Measurements from ENCODE around the gene MRPL10.

DNA sequence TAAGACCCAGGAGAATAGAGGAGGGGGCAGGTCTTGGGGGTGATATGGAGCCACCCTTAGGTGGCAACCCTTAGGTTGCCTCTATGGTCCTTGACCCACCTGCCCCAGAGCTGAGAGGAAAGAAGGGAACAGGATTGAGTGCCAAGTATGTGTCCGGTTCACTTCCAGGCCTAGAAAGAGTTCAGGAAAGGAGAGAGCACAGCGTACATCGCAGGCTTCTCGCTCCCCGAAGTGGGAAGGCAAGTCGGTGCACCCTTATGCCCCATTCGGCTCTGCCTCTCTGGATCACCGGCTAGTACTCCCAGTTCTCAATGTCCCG lies 19.0 kb upstream of the MRPL10 start:
- TF ChIP-seq, protein P1, sequence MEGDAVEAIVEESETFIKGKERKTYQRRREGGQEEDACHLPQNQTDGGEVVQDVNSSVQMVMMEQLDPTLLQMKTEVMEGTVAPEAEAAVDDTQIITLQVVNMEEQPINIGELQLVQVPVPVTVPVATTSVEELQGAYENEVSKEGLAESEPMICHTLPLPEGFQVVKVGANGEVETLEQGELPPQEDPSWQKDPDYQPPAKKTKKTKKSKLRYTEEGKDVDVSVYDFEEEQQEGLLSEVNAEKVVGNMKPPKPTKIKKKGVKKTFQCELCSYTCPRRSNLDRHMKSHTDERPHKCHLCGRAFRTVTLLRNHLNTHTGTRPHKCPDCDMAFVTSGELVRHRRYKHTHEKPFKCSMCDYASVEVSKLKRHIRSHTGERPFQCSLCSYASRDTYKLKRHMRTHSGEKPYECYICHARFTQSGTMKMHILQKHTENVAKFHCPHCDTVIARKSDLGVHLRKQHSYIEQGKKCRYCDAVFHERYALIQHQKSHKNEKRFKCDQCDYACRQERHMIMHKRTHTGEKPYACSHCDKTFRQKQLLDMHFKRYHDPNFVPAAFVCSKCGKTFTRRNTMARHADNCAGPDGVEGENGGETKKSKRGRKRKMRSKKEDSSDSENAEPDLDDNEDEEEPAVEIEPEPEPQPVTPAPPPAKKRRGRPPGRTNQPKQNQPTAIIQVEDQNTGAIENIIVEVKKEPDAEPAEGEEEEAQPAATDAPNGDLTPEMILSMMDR (tag by site-specific recombination; IDR thresholded peaks at IDR 0.05), result no peak
- TF ChIP-seq BCL11A (tag by site-specific recombination; IDR thresholded peaks at IDR 0.05; ENCODE audit: low read depth) (no peak), ZNF19 (tag by site-specific recombination; IDR thresholded peaks at IDR 0.05; ENCODE audit: low read depth) (no peak), ZNF624 (tag by site-specific recombination; IDR thresholded peaks at IDR 0.05) (no peak)
- TF ChIP-seq, protein P2, sequence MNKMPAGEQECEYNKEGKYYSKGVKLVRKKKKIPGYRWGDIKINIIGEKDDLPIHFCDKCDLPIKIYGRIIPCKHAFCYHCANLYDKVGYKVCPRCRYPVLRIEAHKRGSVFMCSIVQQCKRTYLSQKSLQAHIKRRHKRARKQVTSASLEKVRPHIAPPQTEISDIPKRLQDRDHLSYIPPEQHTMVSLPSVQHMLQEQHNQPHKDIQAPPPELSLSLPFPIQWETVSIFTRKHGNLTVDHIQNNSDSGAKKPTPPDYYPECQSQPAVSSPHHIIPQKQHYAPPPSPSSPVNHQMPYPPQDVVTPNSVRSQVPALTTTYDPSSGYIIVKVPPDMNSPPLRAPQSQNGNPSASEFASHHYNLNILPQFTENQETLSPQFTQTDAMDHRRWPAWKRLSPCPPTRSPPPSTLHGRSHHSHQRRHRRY (tag by site-specific recombination; IDR thresholded peaks at IDR 0.05), result no peak
- TF ChIP-seq, protein P3, sequence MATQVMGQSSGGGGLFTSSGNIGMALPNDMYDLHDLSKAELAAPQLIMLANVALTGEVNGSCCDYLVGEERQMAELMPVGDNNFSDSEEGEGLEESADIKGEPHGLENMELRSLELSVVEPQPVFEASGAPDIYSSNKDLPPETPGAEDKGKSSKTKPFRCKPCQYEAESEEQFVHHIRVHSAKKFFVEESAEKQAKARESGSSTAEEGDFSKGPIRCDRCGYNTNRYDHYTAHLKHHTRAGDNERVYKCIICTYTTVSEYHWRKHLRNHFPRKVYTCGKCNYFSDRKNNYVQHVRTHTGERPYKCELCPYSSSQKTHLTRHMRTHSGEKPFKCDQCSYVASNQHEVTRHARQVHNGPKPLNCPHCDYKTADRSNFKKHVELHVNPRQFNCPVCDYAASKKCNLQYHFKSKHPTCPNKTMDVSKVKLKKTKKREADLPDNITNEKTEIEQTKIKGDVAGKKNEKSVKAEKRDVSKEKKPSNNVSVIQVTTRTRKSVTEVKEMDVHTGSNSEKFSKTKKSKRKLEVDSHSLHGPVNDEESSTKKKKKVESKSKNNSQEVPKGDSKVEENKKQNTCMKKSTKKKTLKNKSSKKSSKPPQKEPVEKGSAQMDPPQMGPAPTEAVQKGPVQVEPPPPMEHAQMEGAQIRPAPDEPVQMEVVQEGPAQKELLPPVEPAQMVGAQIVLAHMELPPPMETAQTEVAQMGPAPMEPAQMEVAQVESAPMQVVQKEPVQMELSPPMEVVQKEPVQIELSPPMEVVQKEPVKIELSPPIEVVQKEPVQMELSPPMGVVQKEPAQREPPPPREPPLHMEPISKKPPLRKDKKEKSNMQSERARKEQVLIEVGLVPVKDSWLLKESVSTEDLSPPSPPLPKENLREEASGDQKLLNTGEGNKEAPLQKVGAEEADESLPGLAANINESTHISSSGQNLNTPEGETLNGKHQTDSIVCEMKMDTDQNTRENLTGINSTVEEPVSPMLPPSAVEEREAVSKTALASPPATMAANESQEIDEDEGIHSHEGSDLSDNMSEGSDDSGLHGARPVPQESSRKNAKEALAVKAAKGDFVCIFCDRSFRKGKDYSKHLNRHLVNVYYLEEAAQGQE (tag by site-specific recombination; IDR thresholded peaks at IDR 0.05), result no peak

All from HEK293 (cell line).